Tongue (tissue), 2 donors: ENCODE data around the gene KDM4B. TPM values are rescaled to one million over a fixed set of nuclear protein-coding genes. Genes with fewer than 3 reads are reported as not detected.

Experiments
- DNase-seq: peaks from one replicate; pipeline ENCODE4 v3.0.0-alpha.2; 2015
- total RNA-seq: library from RNA; depleted of rRNA; stranded (reverse); fragments of >200 nt; gene quantifications from one replicate; pipeline ENCODE4 v1.2.3, GENCODE V29; 2014

Gene KDM4B
- total RNA-seq, 1 donor from 2014 or later: 28.1 TPM

GRCh38 chr19:5091018-5091683 lies 122.2 kb downstream of the KDM4B start:
- DNase-seq: peak; percentile 65

- DNase-seq: no peak
These were observed 123.0 kb downstream of the KDM4B start for GRCh38 chr19:5091684-5092480.

- DNase-seq: no peak
These were observed 123.5 kb downstream of the KDM4B start for GRCh38 chr19:5092481-5092843.

- peak; percentile 49 for DNase-seq
These were observed 124.5 kb downstream of the KDM4B start for GRCh38 chr19:5093297-5093928.

GRCh38 chr19:5093948-5094718 lies 125.2 kb downstream of the KDM4B start:
- DNase-seq: peak; percentile 47

GRCh38 chr19:5094768-5095567 lies 126.1 kb downstream of the KDM4B start:
- peak; percentile 79 for DNase-seq

- DNase-seq: no peak
These were observed 126.6 kb downstream of the KDM4B start for GRCh38 chr19:5095568-5095850.

GRCh38 chr19:5096536-5096935 lies 127.6 kb downstream of the KDM4B start:
- DNase-seq: no peak

- DNase-seq: no peak
These were observed 128.5 kb downstream of the KDM4B start for GRCh38 chr19:5097331-5097930.

- no peak for DNase-seq
These were observed 129.2 kb downstream of the KDM4B start for GRCh38 chr19:5097959-5098623.

GRCh38 chr19:5098646-5099045 lies 129.7 kb downstream of the KDM4B start:
- no peak for DNase-seq

- DNase-seq: no peak
These were observed 130.8 kb downstream of the KDM4B start for GRCh38 chr19:5099701-5100221.

GRCh38 chr19:5101871-5102270 lies 133.0 kb downstream of the KDM4B start:
- DNase-seq: no peak

GRCh38 chr19:5102520-5102919 lies 133.6 kb downstream of the KDM4B start:
- no peak for DNase-seq

- DNase-seq: peak; percentile 85
These were observed 134.3 kb downstream of the KDM4B start for GRCh38 chr19:5103061-5103701.

- DNase-seq: peak; percentile 73
These were observed 135.0 kb downstream of the KDM4B start for GRCh38 chr19:5103812-5104410.

GRCh38 chr19:5104871-5105351 lies 136.0 kb downstream of the KDM4B start:
- DNase-seq: no peak

GRCh38 chr19:5106191-5106726 lies 137.3 kb downstream of the KDM4B start:
- no peak for DNase-seq

GRCh38 chr19:5106971-5107370 lies 138.1 kb downstream of the KDM4B start:
- DNase-seq: no peak
